HG03139 (cell line): ENCODE measurements around the gene UNC5C.

Experiments used
- ATAC-seq: cut with Tn5 transposase; IDR thresholded peaks from one replicate; pipeline ENCODE4 v1.9.1; 2021; ENCODE audit not compliant: unreplicated experiment

Gene UNC5C

DNA sequence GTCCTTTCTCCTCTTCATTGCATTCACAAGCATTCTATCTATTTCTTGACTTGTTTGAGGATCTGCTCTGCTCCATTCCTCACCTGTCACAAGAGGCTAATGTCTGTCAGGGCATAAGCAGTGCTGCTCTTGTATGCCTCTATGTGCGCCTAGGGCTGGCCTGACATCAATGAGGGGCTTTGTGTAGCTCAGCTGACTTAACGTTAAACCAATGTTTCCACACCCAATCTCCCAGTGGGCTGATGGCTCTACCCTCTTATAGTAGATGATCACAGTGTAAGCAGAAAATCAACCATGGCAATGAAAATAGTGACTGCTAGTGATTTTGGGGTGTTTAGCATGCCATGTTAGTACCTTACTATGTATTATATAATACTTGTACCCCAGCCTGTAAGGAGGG lies 139.0 kb downstream of the UNC5C start:
- ATAC-seq = no peak

DNA sequence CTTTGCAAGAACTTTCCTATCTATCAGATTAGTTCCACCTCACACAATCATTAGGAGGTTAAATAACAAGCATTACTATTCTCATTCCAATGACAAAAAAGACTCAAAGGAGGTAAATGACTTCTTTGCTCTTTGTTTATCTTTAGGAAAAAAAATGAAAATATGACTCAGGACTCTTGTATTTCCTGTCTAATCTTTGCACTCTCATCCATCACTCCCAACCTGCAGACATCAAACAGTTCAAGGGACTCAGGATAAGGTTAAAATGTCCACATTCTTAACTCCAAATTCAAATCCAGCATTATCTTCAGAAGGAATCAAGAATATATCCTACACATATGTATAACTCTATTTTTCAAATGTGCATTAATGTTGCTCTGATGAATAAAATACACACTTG lies 139.6 kb downstream of the UNC5C start:
- ATAC-seq = no peak

- no peak for ATAC-seq
These were observed 146.5 kb downstream of the UNC5C start for GRCh38 chr4:95402299-95402698.

- no peak for ATAC-seq
These were observed 150.6 kb downstream of the UNC5C start for GRCh38 chr4:95398217-95398616.

DNA sequence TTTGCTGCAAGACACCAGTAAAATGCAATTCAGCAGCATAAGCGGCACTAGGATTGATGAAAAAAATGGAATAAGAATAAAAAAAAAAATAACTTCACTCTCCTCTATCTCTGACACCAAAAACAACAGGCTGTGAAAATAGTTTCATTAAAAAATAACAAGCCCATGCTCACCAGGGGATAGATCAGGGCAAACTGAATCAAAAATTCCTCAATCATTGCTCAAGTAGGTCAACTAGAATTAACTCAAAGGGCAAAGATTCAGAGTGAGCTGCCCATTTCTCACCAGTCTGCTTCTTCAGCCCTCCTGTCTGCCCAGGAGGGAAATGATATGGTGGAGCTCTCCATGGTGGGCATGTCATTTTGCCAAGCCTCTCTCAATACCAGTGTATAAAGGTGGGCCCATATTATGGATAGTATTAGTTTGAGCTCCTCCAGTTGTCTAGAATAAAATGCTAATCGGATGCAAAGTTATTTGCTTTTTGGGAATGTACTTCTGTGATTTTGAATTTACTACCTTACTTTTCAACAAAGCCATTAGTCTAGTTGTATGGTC lies 153.9 kb downstream of the UNC5C start:
- ATAC-seq = no peak

DNA sequence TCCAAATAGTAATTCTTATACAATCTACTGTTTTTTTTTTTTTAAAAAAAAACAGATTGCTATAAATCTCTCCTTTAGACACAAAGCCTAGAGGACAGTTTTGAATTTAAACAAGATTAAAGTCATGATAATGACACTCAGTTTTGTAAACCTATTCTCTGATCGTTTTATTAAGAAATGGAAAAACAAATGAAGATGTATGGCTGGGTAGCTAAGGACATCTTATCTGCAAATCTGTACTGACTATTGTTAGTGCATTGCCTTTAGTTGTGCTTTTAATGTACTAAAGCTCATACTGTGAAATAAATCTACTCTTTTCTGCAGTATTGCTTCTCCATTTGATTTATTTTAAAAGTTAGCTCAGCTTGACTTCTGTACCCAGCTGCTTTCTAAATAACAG lies 155.0 kb downstream of the UNC5C start:
- no peak for ATAC-seq

DNA sequence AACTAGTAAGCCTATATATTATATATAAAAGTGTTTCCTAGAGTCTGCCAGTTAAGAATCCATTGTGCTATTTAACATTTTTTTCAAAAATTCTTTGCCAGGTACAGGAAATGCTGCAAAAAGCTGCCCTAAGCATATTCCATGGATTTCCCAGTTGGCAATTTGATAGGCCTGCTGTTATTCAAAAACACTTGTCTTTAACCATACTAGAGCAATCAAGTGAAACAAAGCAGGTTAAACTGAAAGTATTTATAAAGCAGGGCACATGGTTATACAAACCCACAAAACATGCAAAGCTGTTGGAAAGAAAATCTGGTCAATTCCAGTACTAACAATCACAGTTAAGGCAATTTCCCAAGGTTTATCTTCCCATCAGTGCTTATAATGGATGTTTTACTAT lies 159.9 kb downstream of the UNC5C start:
- no peak for ATAC-seq

DNA sequence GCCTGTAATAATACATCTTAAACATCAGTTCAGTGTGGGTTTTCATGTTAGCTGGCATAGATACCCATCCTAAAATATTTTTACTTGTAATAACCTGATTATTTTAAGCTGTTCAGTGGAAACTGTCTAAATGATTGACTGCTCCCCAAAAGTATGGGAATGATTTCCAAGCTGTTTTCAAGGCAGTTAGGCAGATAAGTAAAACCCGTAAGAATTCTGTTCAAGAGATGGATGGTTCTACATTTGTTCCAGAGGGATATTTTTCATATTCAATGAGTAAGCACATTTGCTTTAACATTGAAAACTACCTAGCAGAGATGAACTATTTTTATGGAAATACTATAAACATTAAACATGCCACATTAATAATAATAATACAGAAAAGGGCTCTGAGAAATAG lies 161.1 kb downstream of the UNC5C start:
- no peak for ATAC-seq

DNA sequence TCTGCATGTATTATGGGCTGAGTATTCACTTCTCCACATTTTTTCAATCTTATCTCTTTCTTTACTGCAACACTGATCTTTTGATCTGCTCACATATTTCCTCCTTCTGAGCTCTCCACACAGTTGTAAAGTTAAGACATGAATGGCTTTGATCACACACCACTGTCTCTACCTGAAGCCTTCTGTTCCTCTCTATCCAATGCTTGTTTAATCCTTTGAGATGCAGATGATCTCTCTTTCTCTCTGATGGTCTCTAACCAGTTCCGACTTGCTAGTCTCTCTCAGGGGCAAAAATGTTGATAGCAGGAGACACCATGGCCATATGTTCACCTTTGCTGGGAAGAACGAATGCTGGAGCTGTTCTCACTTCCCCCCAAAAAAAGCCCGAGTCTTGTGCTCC lies 162.4 kb downstream of the UNC5C start:
- no peak for ATAC-seq

DNA sequence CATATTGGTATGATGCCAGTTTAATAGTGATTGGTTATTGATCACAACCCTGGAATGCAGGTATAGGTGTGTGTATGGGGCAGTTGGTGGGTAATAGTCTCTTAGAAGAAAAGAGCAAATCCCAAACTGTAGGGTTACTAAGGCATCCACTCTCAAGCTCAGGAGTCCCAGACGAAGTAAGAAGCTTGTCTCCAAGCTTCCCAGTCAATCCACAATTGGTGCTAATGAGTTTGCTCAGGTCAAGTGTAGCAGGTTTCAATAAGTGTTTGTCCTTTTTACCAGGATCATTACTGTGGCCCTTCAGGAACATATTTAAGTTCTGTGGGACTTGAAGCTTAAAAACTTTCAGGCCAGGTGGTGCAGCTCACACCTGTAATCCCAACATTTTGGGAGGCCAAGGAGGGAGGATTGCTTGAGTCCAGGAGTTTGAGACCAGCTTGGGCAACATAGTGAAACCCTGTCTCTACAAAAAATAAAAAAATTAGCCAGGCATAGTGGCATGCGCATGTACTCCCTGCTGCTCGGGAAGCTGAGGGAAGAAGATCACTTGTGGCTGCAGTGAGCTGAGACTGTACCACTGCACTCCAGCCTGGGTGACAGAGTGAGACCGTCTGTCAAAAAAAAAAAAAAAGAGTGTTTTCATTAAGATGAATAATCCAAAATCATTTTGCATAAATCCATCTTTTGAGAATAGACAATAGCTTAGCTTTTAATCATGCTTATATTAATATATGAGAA lies 166.8 kb downstream of the UNC5C start:
- ATAC-seq = no peak

DNA sequence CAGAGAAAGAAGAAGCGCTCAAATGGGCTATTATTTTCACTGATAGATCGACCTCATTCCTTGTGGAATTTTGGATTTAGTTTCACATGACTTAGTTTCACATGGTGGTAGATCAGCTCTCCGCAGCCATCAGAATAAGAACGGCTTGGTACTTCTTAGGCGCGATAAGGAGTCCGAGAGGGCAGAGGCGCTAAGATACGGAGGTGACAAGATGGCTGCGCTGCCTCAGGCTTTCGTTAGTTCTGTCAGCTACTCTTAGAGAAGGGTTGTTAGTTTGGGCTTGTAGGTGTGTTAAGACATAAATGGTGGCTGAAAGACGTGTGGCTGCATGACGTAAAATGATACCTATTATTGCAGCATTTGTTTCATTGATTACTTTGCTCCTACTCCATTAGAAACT lies 169.1 kb downstream of the UNC5C start:
- no peak for ATAC-seq

GRCh38 chr4:95377366-95377900 lies 171.3 kb downstream of the UNC5C start:
- ATAC-seq = no peak

DNA sequence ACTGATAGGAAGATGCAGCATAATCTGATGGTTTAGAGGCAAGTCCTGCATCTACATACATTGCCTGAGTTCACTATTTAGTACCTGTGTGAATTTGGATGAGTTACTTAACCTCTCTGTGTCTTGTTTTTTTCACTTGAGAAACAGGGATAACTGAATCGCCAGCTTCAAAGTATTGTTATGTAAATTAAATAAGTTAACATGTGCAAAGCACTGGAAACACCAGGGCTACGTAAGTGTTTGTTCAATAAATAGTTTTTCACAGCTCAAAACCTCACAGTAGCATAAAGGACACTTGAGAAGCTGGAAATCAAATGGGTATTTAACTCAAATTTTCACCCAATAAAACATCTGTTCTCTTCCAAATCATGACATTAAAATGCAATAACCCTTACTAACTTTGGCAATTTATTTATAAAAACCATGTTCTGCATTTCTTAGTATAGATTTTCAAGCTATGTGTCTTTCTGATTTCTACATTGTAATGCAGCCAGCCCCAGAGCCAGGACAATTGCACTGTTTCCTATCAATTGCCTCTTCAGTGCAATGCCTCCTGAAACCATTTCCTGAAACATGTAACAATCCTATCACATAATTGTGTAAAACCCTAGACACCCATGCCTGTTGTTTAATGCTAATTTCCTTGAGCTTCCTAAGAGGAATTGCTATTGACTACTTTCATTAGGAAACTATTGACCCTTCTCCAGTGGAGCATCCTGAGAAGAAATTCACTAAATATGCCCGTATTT lies 177.1 kb downstream of the UNC5C start:
- ATAC-seq = no peak

DNA sequence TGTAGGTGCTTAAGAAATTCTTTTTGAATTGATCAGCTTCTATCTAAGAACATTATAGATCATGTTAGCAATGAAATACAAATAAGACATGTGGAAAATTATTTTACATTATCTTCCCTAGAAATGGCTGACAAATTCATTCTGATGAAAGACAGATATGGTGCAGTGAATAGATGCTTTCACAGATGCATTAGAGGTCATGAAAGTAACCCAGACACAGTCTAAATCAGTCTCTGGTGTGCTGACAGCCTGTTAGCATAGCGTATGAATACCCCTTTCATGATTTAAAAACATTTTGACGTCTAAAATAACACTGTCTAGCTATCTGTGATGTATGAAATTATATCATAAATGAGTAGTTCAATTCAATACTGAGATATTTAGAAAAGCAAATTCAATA lies 180.9 kb downstream of the UNC5C start:
- ATAC-seq = no peak

DNA sequence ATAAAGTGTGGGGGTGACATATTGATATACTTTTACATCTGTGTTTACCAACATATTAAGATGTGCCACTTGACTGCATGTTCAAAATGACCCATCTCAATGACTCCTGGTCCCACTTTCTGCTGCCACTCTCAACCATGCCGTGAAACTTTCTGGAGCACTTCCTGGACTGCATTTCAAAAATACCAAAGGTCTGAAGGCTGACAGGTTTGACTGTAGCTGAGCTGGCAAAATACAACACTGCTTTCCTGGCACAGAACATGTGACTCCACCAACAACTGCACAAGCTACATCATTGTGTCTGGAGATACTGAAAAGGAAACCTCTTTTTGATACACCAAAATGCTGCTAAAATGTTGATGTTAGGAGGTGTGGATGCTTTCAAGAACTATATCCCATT lies 184.8 kb downstream of the UNC5C start:
- ATAC-seq = no peak

DNA sequence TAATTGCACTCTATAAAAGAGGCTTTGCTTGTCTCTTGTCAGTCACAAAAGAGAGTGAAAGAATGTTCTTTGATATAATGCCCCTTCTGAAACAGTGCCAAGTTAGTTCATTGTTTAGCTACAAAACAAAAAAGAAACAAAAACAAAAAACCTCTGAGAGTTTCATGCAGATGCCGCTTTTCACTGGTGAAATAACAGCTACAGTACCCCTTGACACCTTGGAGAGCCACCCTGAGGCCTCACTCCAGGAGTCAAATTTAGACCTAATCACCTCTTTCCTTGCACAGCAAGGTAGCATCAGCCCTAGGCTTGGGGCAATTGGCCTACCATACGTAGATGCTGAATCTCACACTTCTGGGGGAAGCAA lies 185.2 kb downstream of the UNC5C start:
- ATAC-seq = no peak

- ATAC-seq = no peak
These were observed 185.7 kb downstream of the UNC5C start for GRCh38 chr4:95362906-95363558.

DNA sequence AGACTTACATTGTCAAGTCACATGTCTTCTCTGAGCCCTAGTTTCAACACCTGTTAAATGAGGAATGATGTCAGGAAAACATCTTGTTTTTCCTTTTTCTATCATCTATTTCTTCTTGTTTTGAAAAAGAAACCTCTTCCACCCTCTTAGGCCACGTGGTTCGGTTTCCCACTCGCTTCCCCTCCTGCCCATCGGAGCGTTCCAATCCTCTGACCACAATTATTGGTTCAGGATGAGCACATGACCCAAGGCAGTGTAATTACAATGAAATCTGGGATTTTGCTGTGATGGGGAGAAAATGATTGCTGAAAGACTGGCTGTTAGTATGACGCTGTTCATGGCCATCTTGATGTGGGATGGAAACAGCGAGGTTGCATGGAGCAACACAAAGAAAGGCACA lies 186.7 kb downstream of the UNC5C start:
- ATAC-seq = no peak

DNA sequence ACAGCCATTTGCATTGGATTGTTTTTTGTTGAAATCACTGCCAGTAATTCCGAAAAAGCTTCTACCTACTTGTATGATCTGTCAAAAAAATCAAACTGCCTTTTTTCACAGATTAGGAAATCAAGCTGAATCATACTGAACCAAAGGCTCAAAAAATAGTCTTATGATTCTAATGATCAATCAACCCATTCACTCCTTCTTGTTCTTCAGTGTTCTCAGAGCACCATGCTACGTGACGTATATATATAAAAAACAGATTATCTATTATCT lies 187.1 kb downstream of the UNC5C start:
- ATAC-seq = no peak

DNA sequence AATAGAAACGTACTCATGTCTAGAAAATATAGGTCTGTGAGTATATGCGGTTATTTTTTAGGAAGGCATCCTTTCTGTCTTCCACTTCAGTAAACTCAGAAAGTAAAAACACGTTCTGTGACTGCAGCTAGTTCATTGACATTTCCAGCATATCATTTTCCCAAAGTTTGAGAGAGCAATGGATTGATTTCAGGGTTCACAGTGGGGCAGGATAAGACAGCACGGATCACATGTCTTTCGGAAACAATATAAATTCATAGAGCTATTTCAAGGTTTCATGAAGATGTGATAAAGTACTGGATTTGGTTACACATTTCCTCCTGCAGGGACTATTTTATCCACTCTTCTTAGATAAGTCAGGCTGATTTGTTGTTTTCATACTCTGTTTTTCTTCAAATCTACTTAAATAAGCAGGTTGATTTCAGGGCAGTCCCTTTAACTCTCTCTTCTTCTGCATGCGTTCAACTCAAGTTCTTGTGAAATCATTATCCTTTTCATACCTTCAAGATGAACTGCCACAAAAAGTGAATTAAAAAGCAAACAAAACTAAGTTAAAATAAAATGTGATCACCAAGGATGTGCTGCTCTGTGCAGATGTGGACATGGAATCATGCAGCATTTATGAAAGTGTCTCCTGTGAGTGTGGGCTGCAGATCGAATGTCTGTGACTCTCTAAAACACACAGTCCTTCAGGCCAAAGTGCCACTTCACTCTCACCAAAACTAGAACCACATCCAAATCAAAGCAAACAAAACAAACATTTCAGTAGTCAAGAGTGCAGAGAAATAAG lies 187.7 kb downstream of the UNC5C start:
- ATAC-seq = no peak

DNA sequence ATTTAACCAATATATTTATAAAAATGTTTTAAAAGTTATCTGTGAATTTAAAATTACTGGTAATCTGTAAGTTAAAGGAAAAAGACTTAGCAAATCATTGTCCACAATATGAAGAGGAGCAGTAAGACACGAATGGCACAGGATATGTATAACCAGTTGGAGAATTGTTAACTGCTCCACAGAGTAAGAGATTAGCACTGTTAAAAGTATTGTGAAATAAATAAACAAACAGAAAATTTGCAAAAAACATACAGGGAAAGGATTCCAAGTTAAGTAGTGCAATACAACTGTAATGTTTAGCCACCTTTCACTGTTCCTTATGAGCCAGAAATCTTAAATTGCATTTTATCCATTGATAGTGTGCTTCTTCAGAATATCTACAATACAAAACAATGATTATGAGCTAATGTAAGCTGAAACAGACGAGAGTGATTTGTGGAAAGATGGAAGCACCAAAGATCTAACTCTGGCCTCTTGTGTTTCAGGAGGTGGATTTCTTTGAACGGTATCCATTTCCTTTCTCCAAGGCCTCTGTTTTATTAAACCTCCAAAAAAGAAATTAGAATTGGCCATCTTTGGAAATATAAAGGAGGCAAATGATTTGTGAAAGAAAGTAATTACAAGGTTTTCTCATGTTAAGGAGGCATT lies 188.4 kb downstream of the UNC5C start:
- no peak for ATAC-seq
